Neuronal stem cell (in vitro differentiated cells): ENCODE measurements around the gene CDK5RAP1.
A peak's percentile ranks its signal among the peaks of the same experiment; 100 is the strongest.

ENCODE experiments used
- DNase-seq: peaks from one replicate; pipeline ENCODE4 v3.0.0-alpha.2; 2013; ENCODE audit warnings: low spot score
- H2AFZ ChIP-seq: one replicate; pipeline ENCODE4 v1.6.1; 2013; ENCODE audit warnings: mild to moderate bottlenecking, low read length, inconsistent platforms
- H2AK5ac ChIP-seq: 2 replicates; pipeline ENCODE4 v1.6.1; 2013; ENCODE audit warnings: low read depth, mild to moderate bottlenecking, inconsistent platforms, low read length, moderate library complexity, mixed read lengths
- H2BK120ac ChIP-seq: 2 replicates; pipeline ENCODE4 v1.6.1; 2013; ENCODE audit warnings: low read depth, mild to moderate bottlenecking, inconsistent platforms, low read length, moderate library complexity, mixed read lengths
- H2BK12ac ChIP-seq: one replicate; pipeline ENCODE4 v1.6.1; 2013; ENCODE audit warnings: low read length, inconsistent platforms
- H2BK15ac ChIP-seq: 2 replicates; pipeline ENCODE4 v1.6.1; 2013; ENCODE audit warnings: mild to moderate bottlenecking, low read length, inconsistent platforms, mixed read lengths
- H2BK5ac ChIP-seq: one replicate; pipeline ENCODE4 v1.6.1; 2013; ENCODE audit warnings: inconsistent platforms, mild to moderate bottlenecking, low read length, moderate library complexity
- H3K14ac ChIP-seq: one replicate; pipeline ENCODE4 v1.6.1; 2013; ENCODE audit warnings: low read length, inconsistent platforms
- H3K18ac ChIP-seq: 2 replicates; pipeline ENCODE4 v1.6.1; 2013; ENCODE audit warnings: low read length, inconsistent platforms
- H3K23ac ChIP-seq: 2 replicates; pipeline ENCODE4 v1.6.1; 2013; ENCODE audit warnings: low read depth, mild to moderate bottlenecking, mixed read lengths, low read length, inconsistent platforms; ENCODE audit not compliant: poor library complexity
- H3K27ac ChIP-seq: replicated peaks from 3 replicates; pipeline ENCODE4 v1.5.1; 2013; ENCODE audit warnings: low read length, inconsistent platforms
- H3K27me3 ChIP-seq, 3 experiments: 2 replicates each; pipeline ENCODE4 v1.6.1; 2013; ENCODE audit warnings: low read length in 3 of 3, mild to moderate bottlenecking in 2 of 3, inconsistent platforms in 1 of 3, low read depth in 1 of 3, mixed read lengths in 1 of 3, moderate library complexity in 1 of 3; ENCODE audit not compliant: control insufficient read depth in 3 of 3, insufficient read depth in 3 of 3
- H3K36me3 ChIP-seq, 2 donors: replicated peaks in 1 of 2; 2 replicates each; pipeline ENCODE4 v1.6.1; 2013; ENCODE audit warnings: low read length in 2 of 2; ENCODE audit not compliant: control insufficient read depth in 2 of 2, insufficient read depth in 2 of 2
- H3K4ac ChIP-seq: 2 replicates; pipeline ENCODE4 v1.6.1; 2013; ENCODE audit warnings: inconsistent platforms, mild to moderate bottlenecking, low read length, moderate library complexity
- H3K4me1 ChIP-seq, 2 donors: 1 replicate in 1 of 2; 2 replicates in 1 of 2; pipeline ENCODE4 v1.6.1; 2013; ENCODE audit warnings: low read length in 2 of 2, low read depth in 1 of 2; ENCODE audit not compliant: control insufficient read depth in 2 of 2, insufficient read depth in 1 of 2
- H3K4me2 ChIP-seq: one replicate; pipeline ENCODE4 v1.6.1; 2013; ENCODE audit warnings: mild to moderate bottlenecking, low read length, inconsistent platforms; ENCODE audit not compliant: insufficient read depth, poor library complexity, severe bottlenecking
- H3K4me3 ChIP-seq, 2 donors: 2 replicates each; pipeline ENCODE4 v1.5.1; 2013; ENCODE audit warnings: low read length in 2 of 2, mild to moderate bottlenecking in 2 of 2, inconsistent platforms in 1 of 2, moderate library complexity in 1 of 2
- H3K79me1 ChIP-seq: one replicate; pipeline ENCODE4 v1.6.1; 2013; ENCODE audit warnings: low read depth, mild to moderate bottlenecking, inconsistent platforms, low read length, moderate library complexity
- H3K9ac ChIP-seq: one replicate; pipeline ENCODE4 v1.6.1; 2013; ENCODE audit warnings: mild to moderate bottlenecking, low read depth, low read length, inconsistent platforms; ENCODE audit not compliant: poor library complexity
- H3K9me3 ChIP-seq, 2 donors: replicated peaks in 1 of 2; 2 replicates each; pipeline versions ENCODE3 to v1.6.1; 2013; ENCODE audit warnings: low read length in 2 of 2, mild to moderate bottlenecking in 2 of 2, inconsistent platforms in 1 of 2, low read depth in 1 of 2, mixed read lengths in 1 of 2, moderate library complexity in 1 of 2; ENCODE audit not compliant: control insufficient read depth in 2 of 2, insufficient read depth in 1 of 2
- H4K8ac ChIP-seq: one replicate; pipeline ENCODE4 v1.6.1; 2013; ENCODE audit warnings: low read depth, mild to moderate bottlenecking, inconsistent platforms, low read length, moderate library complexity
- H4K91ac ChIP-seq: one replicate; pipeline ENCODE4 v1.6.1; 2013; ENCODE audit warnings: low read length, low read depth, mild to moderate bottlenecking, inconsistent platforms; ENCODE audit not compliant: poor library complexity
- WGBS, 2 donors: extraction: QIAGEN DNeasy Blood & Tissue Kit; methylation state at CpG; one replicate each; pipeline ENCODE4 v1.1.7; 2013; ENCODE audit warnings: missing lambda C conversion rate in 2 of 2, mixed read lengths in 1 of 2; ENCODE audit not compliant: insufficient read length in 2 of 2, insufficient replicate concordance in 1 of 2; ENCODE audit errors: extremely low coverage in 2 of 2; 5-methylcytosine and 5-hydroxymethylcytosine counted together

The CDK5RAP1 gene

DNA sequence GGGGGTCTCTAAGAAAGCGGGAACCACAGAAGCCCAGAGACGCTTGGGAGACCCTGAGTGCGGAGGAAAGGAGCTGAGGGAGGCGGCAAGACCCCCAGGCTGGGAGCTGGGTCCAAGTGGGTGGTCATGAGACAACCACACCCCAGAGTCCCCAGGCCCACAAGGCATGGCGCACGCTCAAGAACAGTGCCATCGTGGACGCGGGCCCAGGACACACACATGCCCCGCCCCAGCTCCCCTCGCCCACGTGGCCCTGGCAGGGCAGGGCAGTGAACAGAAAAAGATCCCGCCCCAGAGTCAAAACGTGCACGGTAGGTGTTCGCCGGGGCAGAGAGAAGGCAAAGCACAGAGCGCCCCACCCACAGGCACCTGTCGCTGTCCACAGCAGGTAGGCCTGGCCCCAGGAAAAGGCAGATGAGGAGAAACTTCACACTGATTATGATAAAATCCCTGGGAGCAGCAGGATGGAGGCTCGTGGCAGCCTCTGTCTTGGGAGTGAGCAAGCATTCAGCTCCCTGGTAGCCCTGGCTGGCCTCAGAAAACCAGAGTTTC is 68.3 kb downstream of the CDK5RAP1 start:
- Histone ChIP-seq H3K4me3 (no peak overlapping the region), H3K23ac (no peak overlapping the region), H3K9ac (no peak overlapping the region), H3K27me3 (peaks cover 0 to 38% (median 0%) of the 10 kb centered on the region in 3 experiments), H3K4me2 (no peak overlapping the region), H3K4ac (no peak overlapping the region), H3K79me1 (no peaks in the 10 kb centered on the region), H4K91ac (no peak overlapping the region), H3K4me1 (peaks cover 0 to 14% of the 10 kb centered on the region in 2 donors), H2BK15ac (no peak overlapping the region), H2BK120ac (no peak overlapping the region), H2AFZ (no peak overlapping the region), H2AK5ac (no peak overlapping the region), H2BK12ac (no peak overlapping the region), H4K8ac (no peak overlapping the region), H3K14ac (no peak overlapping the region), H2BK5ac (no peak overlapping the region), H3K27ac (no peak overlapping the region), H3K36me3 (no peaks in the 10 kb centered on the region), H3K9me3 (no peaks in the 10 kb centered on the region), H3K18ac (no peak overlapping the region)
- no peak for DNase-seq
- no CpG with 5 or more reads among the region's 20 CpGs for WGBS, 2 donors

DNA sequence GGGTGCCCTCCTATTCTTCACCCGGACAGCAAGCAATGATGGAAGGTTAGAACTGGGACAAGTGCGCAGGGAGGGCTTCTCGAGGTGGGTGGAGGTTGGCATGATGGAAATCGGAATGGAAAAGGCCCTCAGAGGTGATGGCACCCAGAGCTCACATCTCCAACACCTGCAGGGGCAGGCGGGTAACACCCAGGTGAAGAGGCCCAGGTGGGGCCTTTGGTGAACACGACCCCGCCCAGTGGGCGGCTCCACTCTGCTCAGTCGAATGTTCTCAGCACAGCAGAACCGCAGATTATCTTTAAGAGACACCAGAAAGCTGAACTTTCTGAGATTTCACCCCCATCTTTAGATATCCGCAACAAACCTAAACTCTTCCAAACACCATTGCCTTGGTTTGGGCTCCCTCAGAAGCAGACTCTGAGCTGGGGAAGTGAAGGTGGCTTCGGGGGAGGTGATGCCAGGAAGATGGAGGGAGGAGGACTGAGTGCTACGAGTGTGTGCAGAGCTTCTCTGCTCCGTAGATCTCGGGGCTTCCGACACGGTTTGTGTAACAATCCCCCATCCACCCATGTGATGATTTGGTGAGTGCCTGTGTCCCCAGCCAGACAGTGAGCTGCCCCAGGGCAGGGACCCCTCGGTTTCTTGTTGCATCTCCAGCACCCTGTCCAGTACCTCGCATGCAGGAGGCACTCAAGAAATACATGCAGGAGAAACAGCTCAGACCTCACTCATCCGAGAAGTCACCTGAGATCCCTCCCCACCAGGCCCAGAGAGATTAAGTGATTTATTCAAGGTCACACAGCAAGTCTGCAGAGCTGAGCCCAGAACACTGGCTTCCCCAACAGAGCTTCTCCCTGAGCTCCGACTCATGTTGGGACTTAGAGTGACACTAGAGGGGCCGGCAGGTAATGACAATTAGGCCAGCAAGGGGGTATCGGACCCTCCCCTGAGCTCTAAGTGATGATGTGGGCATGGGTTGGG is 72.9 kb downstream of the CDK5RAP1 start:
- Histone ChIP-seq H3K4ac (no peak overlapping the region), H3K4me2 (no peak overlapping the region), H3K4me3 (no peak overlapping the region), H2BK12ac (no peak overlapping the region), H3K18ac (peak overlapping the region; percentile 17), H2BK120ac (no peak overlapping the region), H3K27me3 (peaks cover 0 to 35% (median 0%) of the 10 kb centered on the region in 3 experiments), H3K27ac (no peak overlapping the region), H3K14ac (no peak overlapping the region), H2AK5ac (peak overlapping the region; percentile 7), H3K9ac (no peak overlapping the region), H3K9me3 (no peaks in the 10 kb centered on the region), H3K4me1 (peaks cover 0 to 13% of the 10 kb centered on the region in 2 donors), H3K36me3 (no peaks in the 10 kb centered on the region), H4K8ac (no peak overlapping the region), H4K91ac (no peak overlapping the region), H2BK15ac (no peak overlapping the region), H3K79me1 (no peaks in the 10 kb centered on the region), H2BK5ac (no peak overlapping the region), H2AFZ (no peak overlapping the region), H3K23ac (no peak overlapping the region)
- no peak for DNase-seq
- no CpG with 5 or more reads among the region's 23 CpGs for WGBS, 2 donors

- H2BK12ac ChIP-seq: no peak overlapping the region
- peaks cover 0 to 11% of the 10 kb centered on the region in 2 donors for H3K4me1 ChIP-seq
- H3K23ac ChIP-seq: no peak overlapping the region
- no peak overlapping the region for H3K18ac ChIP-seq
- no peak overlapping the region for H3K27ac ChIP-seq
- no peak overlapping the region for H4K8ac ChIP-seq
- H4K91ac ChIP-seq: no peak overlapping the region
- no peak overlapping the region for H2BK120ac ChIP-seq
- H3K4me2 ChIP-seq: no peak overlapping the region
- no peaks in the 10 kb centered on the region for H3K9me3 ChIP-seq
- H3K36me3 ChIP-seq: no peaks in the 10 kb centered on the region
- no peaks in the 10 kb centered on the region for H3K79me1 ChIP-seq
- no peak overlapping the region for H3K4ac ChIP-seq
- peaks cover 0 to 29% (median 0%) of the 10 kb centered on the region in 3 experiments for H3K27me3 ChIP-seq
- no peak overlapping the region for H2BK15ac ChIP-seq
- no peak overlapping the region for H2AFZ ChIP-seq
- no peak overlapping the region for H3K4me3 ChIP-seq
- no peak overlapping the region for H2AK5ac ChIP-seq
- no peak overlapping the region for H2BK5ac ChIP-seq
- no peak overlapping the region for H3K14ac ChIP-seq
- no CpG with 5 or more reads among the region's 2 CpGs for WGBS, 2 donors
- DNase-seq: no peak
- no peak overlapping the region for H3K9ac ChIP-seq
These were observed 76.0 kb downstream of the CDK5RAP1 start for GRCh38 chr20:33325350-33325749.

DNA sequence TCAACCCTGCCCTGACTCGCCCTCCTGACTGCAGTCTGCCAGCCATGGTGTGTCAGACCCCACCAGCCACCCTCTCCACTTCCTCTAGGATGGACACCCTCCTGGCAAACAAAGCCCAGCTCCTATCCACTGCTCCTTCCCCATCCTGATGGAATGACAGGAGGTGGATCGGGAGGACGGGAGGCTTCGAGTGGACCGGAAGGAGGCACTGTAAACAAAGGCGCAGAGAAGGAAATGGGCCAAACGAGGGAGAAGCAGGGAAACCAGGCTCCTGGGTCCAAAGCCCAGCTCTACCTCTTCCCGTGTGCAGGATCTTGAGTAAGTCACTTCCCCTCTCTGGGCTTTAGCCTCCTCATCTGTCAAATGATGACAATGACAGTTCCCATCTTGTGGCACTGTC is 78.1 kb downstream of the CDK5RAP1 start:
- peak overlapping the region; percentile 17 for H3K23ac ChIP-seq
- H3K4me2 ChIP-seq: no peak overlapping the region
- peak overlapping the region; percentile 69 for H2BK12ac ChIP-seq
- H2BK5ac ChIP-seq: peak overlapping the region; percentile 88
- no peak overlapping the region for H2BK15ac ChIP-seq
- no peak overlapping the region for H3K14ac ChIP-seq
- H3K4ac ChIP-seq: no peak overlapping the region
- H3K9me3 ChIP-seq: no peaks in the 10 kb centered on the region
- H3K27ac ChIP-seq: no peak overlapping the region
- H3K9ac ChIP-seq: no peak overlapping the region
- H3K79me1 ChIP-seq: no peaks in the 10 kb centered on the region
- no peaks in the 10 kb centered on the region for H3K36me3 ChIP-seq
- H2AFZ ChIP-seq: no peak overlapping the region
- H3K18ac ChIP-seq: peak overlapping the region; percentile 86
- no peak overlapping the region for H2BK120ac ChIP-seq
- peaks cover 0 to 2% of the 10 kb centered on the region in 2 donors for H3K4me1 ChIP-seq
- peak overlapping the region; percentile 86 for H2AK5ac ChIP-seq
- peaks cover 0 to 30% (median 0%) of the 10 kb centered on the region in 3 experiments for H3K27me3 ChIP-seq
- H4K8ac ChIP-seq: peak overlapping the region; percentile 48
- H4K91ac ChIP-seq: no peak overlapping the region
- no CpG with 5 or more reads among the region's 8 CpGs for WGBS, 2 donors
- H3K4me3 ChIP-seq: no peak overlapping the region
- DNase-seq: no peak
